ENCODE results near the gene C22orf23.

C22orf23 gene

GRCh38 chr22:37910890-37911672, 42.3 kb downstream of the C22orf23 start:
- DNase-seq (ENCODE audit: low read depth, low spot score), result no peak
- H3K4me3 ChIP-seq (ENCODE audit: low read length), result no peak overlapping the region

DNA sequence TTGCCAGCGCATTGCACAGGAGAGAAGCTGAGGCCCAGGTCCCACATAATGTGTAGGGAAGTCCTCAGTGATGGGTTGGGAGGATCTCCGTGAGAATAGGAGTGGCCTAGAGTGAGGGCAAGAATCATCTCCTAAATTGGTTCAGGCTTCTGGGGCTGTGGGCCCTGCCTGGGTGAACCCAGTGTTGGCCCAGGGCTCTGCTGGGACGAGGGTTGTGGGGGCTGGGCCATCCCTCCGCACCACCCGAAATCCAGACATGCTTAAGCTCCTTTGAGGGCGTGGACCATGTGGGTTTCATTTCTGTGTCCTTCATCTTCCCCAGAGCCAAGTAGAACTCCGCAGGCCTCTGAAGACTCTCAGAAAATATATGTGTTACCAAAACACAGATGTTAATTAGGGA, 43.6 kb downstream of the C22orf23 start:
- no peak overlapping the region for H3K4me3 ChIP-seq (ENCODE audit: low read length)
- no peak for DNase-seq (ENCODE audit: low read depth, low spot score)

DNA sequence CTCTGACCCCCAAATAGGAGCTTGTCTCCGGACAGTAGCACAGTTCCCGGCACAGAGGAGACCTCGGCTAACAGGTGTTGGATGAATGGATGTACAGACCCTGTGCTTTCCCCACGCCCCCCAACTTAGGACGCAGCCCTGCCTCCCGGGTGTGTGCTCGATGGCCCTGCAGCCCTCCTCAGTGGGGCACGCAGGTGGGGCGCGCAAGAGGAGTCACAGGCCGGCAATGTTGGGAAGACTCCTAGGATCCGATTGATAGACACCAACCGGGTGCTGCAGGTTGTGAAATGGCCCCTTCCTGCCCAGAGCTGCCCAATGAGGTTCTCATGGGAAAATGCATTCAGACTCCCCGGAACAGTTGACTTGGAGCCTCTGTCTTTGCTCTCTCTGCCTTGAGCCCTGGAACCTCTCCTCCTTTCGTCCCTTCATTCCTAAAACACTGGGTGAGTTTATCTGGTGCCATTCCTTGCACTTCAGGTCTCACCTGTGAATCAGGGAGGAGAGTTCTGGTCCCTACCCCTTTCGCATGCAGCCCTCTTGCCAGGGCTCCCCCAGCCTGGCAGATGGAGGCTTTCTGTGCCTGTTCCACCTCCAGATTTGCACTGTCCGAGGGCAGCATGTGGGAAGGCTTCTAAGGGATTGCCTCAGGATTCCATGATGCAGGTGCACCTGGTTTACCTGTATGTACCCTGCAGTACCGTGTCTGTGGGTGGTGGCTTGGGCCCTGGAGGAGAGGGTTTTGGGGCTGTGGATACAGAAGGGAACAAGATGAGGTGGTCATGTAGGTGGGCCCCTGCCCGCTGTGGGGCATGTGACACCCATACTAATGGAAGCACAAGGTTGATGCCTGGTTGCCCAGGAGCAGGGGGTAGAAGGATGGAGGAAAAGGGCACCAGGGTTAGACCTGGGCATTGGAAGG, 46.1 kb downstream of the C22orf23 start:
- peak overlapping the region; percentile 49 for H3K4me3 ChIP-seq (ENCODE audit: low read length)
- no peak for DNase-seq (ENCODE audit: low read depth, low spot score)

DNA sequence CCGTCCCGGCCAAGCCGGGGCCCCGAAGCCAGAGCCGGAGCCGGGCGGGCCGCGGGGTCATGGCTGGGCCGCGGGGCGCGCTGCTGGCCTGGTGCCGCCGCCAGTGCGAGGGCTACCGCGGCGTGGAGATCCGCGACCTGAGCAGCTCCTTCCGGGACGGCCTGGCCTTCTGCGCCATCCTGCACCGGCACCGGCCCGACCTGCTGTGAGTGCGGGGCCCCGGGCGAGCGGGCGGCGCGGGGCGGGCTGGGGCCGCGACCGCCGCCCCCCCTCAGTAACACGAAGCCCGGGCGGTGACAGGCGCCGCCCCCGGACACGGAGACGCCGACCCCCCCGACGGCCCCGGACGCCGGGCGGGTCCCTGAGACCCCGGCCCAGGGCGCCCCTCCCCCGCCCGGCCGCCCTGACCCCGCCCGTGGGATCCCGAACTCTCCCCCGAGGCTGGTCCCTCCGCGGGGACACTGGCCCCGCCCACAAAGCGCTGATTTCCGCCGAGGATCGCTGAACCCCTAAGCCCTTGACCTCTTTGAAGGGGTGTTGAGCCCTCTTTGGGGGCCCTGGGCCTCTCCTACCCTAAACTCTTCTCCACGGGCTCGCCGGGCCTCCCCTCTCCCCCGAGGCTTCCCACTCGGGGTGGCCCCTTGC, 46.9 kb downstream of the C22orf23 start:
- peak overlapping the region; percentile 49 for H3K4me3 ChIP-seq (ENCODE audit: low read length)
- DNase-seq (ENCODE audit: low read depth, low spot score), result no peak

DNA sequence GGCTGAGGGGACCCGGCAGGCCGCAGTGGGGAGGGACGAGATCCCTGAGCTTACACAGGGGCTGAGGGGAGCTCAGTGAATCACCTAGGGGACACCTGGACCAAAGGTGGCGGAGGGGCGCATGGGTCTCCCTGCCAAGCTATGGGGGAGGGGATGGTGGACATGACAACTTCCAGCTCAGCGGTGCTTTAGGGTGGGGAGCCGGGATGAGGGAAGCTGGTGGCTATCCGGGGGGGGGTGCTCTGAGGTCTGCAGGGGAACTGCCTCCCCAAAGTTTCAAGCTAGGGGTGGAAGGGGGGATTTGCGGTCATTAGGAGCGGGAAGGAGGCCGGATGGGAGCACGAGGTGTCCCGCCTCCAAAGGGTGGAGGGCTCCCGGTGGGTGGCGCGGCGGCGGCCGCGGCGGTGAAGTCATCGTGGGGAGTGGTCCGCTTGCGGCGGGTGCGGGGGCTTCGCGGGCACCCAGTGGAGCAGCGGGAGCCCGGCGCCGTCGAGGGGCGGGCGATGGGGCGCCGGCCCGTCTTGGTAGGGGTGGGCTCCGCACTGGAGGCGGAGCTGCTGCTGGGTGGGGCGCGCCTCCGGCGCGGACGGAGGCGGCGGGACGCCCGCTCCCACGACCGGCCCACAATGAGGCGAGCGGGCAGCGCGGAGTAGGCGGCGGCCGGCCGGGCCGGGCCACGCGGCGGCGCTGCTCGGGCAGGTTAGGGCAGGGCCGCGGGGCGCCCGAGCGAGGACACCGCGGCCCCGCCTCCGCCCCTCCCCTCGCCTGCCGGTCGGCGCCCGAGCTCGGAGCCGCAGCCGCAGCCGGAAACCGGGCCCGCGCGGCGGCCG, 47.7 kb downstream of the C22orf23 start, which contains the start of gene MICALL1:
Gene MICALL1 (plus strand): TSS at position 764 of the 830 bp plus-strand sequence. CDS start 126 bp downstream, outside the sequence.
- peak within 1 kb of the TSS; percentile 51 for H3K4me3 ChIP-seq (ENCODE audit: low read length)
- DNase-seq (ENCODE audit: low read depth, low spot score), result no peak

- DNase-seq (ENCODE audit: low read depth, low spot score), result no peak
- no peak overlapping the region; the same call in 1 of the 2 replicates for H3K4me3 ChIP-seq (ENCODE audit: low read length)
Observed at GRCh38 chr22:37904572-37905533, 48.5 kb downstream of the C22orf23 start.

- H3K4me3 ChIP-seq (ENCODE audit: low read length), result no peak overlapping the region
- DNase-seq (ENCODE audit: low read depth, low spot score), result no peak
Observed at GRCh38 chr22:37898441-37899181, 54.8 kb downstream of the C22orf23 start.

DNA sequence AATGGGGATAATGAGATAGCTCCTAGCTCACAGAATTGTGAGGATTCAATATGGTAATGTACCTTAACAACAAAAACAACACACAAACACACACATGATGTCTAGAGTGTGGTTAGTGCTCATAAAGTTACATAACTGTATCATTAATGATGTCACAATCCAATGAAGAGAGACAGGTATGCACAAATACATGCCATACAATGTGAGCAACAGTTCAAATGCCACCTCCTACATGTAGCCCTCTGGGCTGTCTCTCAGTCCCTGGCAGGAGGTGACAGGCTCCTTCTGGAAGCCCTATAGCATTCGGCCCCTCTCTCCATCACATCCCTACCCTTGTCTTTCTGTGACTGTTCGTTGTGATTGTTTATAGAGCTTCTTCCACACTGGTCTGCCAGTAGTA, 55.6 kb downstream of the C22orf23 start:
- DNase-seq (ENCODE audit: low read depth, low spot score), result no peak
- no peak overlapping the region for H3K4me3 ChIP-seq (ENCODE audit: low read length)

GRCh38 chr22:37896939-37897338, 56.5 kb downstream of the C22orf23 start:
- H3K4me3 ChIP-seq (ENCODE audit: low read length), result no peak overlapping the region
- no peak for DNase-seq (ENCODE audit: low read depth, low spot score)

- no peak overlapping the region for H3K4me3 ChIP-seq (ENCODE audit: low read length)
- DNase-seq (ENCODE audit: low read depth, low spot score), result peak; percentile 16
Observed at GRCh38 chr22:37896181-37896592, 57.2 kb downstream of the C22orf23 start.

GRCh38 chr22:37894939-37895670, 58.3 kb downstream of the C22orf23 start:
- DNase-seq (ENCODE audit: low read depth, low spot score), result no peak
- H3K4me3 ChIP-seq (ENCODE audit: low read length), result no peak overlapping the region

GRCh38 chr22:37893583-37893983, 59.8 kb downstream of the C22orf23 start:
- no peak overlapping the region for H3K4me3 ChIP-seq (ENCODE audit: low read length)
- DNase-seq (ENCODE audit: low read depth, low spot score), result no peak
